K562 (cell line): Measurements from ENCODE around the gene KIF18B. TPM values are rescaled to one million over a fixed set of nuclear protein-coding genes. Genes with fewer than 3 reads are reported as not detected.

Experiments used
- ATAC-seq: fragments of 200-7000 bp; cut with Tn5 transposase; 3 replicates; pipeline ENCODE4 v1.9.1; 2020; ENCODE audit warnings: moderate library complexity
- BruUV-seq: library from RNA; stranded (reverse); fragments of 400-500 nt; replicated peaks from 2 replicates; lab custom pipeline; 2021; lab: Mats Ljungman, UMichigan
- CTCF ChIA-PET: fragments of 300-600 bp; formaldehyde crosslinking; extraction: SDS; loops from one replicate; lab custom pipeline; 2021; ENCODE audit warnings: low intra/inter-chr PET ratio; lab: Yijun Ruan, JAX
- POLR2A ChIA-PET: fragments of 300-600, 350-650 bp; sonication (Branson Sonifier 250); formaldehyde crosslinking; extraction: SDS; loops from one replicate; lab custom pipeline; 2021; ENCODE audit warnings: antibody characterized with exemption, inconsistent platforms; lab: Yijun Ruan, JAX
- DNase-seq, 4 experiments: peaks; one replicate each; pipeline versions ENCODE4 v3.0.0 to v3.0.0-alpha.2; 2011 to 2018; ENCODE audit warnings: low spot score in 3 of 4, mixed read lengths in 3 of 4; ENCODE audit errors: extremely low read depth in 1 of 4
- FAIRE-seq: peaks from 2 replicates; lab custom pipeline; 2011; peaks lifted over from hg19 to GRCh38; lab: Jason Lieb, UNC
- H2AFZ ChIP-seq: 2 replicates; pipeline ENCODE4 v1.6.0; 2011; ENCODE audit warnings: low read depth, low read length, control low read depth, inconsistent platforms
- H3K27ac ChIP-seq: fragments of 200-600 bp; 3 replicates; pipeline ENCODE4 v1.8.0; 2011; ENCODE audit warnings: low read depth, mild to moderate bottlenecking, control low read depth, inconsistent platforms, low read length, moderate library complexity, mixed read lengths; ENCODE audit errors: extremely low read depth
- H3K27me3 ChIP-seq, 2 experiments: fragments of 300-600 bp in 1 of 2; 2 replicates in 1 of 2; 3 replicates in 1 of 2; pipeline versions ENCODE4 v1.6.0 to v1.8.0; 2011; ENCODE audit warnings: inconsistent platforms in 2 of 2, low read length in 2 of 2, mild to moderate bottlenecking in 1 of 2, mixed read lengths in 1 of 2, moderate library complexity in 1 of 2; ENCODE audit not compliant: control insufficient read depth in 2 of 2, insufficient read depth in 2 of 2
- H3K36me3 ChIP-seq: fragments of 300-600 bp; 3 replicates; pipeline ENCODE4 v1.8.0; 2011; ENCODE audit warnings: mild to moderate bottlenecking, low read length, inconsistent platforms; ENCODE audit not compliant: control insufficient read depth, insufficient read depth
- H3K4me1 ChIP-seq, 2 experiments: fragments of 200-600 bp in 1 of 2; replicated peaks in 1 of 2; 2 replicates in 1 of 2; 3 replicates in 1 of 2; pipeline versions ENCODE4 v1.5.1 to v1.8.0; 2011; ENCODE audit warnings: inconsistent platforms in 2 of 2, low read length in 2 of 2, mild to moderate bottlenecking in 1 of 2, mixed read lengths in 1 of 2, moderate library complexity in 1 of 2; ENCODE audit not compliant: control insufficient read depth in 2 of 2, insufficient read depth in 2 of 2
- H3K4me2 ChIP-seq: 2 replicates; pipeline ENCODE4 v1.6.1; 2011; ENCODE audit warnings: low read length, control low read depth, inconsistent platforms, mixed read lengths; ENCODE audit not compliant: insufficient read depth
- H3K4me3 ChIP-seq: fragments of 200-600 bp; sonication (generic), shearing (Covaris generic); 2 replicates; pipeline ENCODE4 v1.5.1; 2016; ENCODE audit warnings: control low read depth, inconsistent platforms
- H3K79me2 ChIP-seq: fragments of 200-600 bp; 3 replicates; pipeline ENCODE4 v1.8.0; 2011; ENCODE audit warnings: low read length, inconsistent platforms; ENCODE audit not compliant: control insufficient read depth, insufficient read depth
- H3K9ac ChIP-seq, 2 experiments: 2 replicates each; pipeline versions ENCODE4 v1.6.0 to v1.6.1; 2011; ENCODE audit warnings: low read depth in 2 of 2, low read length in 2 of 2, control low read depth in 1 of 2, inconsistent platforms in 1 of 2, mild to moderate bottlenecking in 1 of 2, mixed read lengths in 1 of 2; ENCODE audit not compliant: insufficient read depth in 1 of 2
- H3K9me1 ChIP-seq: one replicate; pipeline ENCODE4 v1.6.0; 2011; ENCODE audit warnings: inconsistent platforms, mild to moderate bottlenecking, low read length, moderate library complexity; ENCODE audit not compliant: control insufficient read depth, insufficient read depth
- H3K9me3 ChIP-seq: replicated peaks from 2 replicates; pipeline ENCODE4 v1.5.1; 2011; ENCODE audit warnings: low read depth, low read length, inconsistent platforms; ENCODE audit not compliant: control insufficient read depth, insufficient read depth
- H4K20me1 ChIP-seq: replicated peaks from 2 replicates; pipeline ENCODE4 v1.6.1; 2011; ENCODE audit warnings: low read length, inconsistent platforms, mixed read lengths; ENCODE audit not compliant: control insufficient read depth, insufficient read depth
- EGR1 ChIP-seq: fragments of 450-650 bp; conservative IDR thresholded peaks from 2 replicates; pipeline ENCODE4 v1.6.1; 2017; ENCODE audit warnings: mild to moderate bottlenecking
- HSF4 ChIP-seq: fragments of 250-450 bp; sonication (Bioruptor Pico); IDR thresholded peaks from 2 replicates; pipeline ENCODE4 v2.1.2; 2022; ENCODE audit warnings: mild to moderate bottlenecking, moderate library complexity, borderline replicate concordance
- NEUROD1 ChIP-seq: fragments of 150-350 bp; IDR thresholded peaks from 2 replicates; pipeline ENCODE4 v1.6.1; 2014; ENCODE audit warnings: borderline replicate concordance, low read length, low read depth; ENCODE audit not compliant: partially characterized antibody
- PML ChIP-seq: IDR thresholded peaks from 2 replicates; pipeline ENCODE4 v1.6.1; 2012; ENCODE audit warnings: low read length, inconsistent platforms
- ZNF316 ChIP-seq: fragments of 450-650 bp; IDR thresholded peaks from 2 replicates; pipeline ENCODE4 v1.6.1; 2016
- WGBS: fragments of 100-300 bp; shearing (Covaris generic); methylation state at CpG from one replicate; pipeline ENCODE4 v1.1.6; 2016; ENCODE audit warnings: low coverage, mixed read lengths; ENCODE audit not compliant: insufficient coverage; ENCODE audit errors: missing lambda C conversion rate; 5-methylcytosine and 5-hydroxymethylcytosine counted together
- in situ Hi-C: fragments of 300-500 bp; cut with MboI; formaldehyde crosslinking; loops from 4 replicates; pipeline ENCODE4 v1.15.0; 2018; ENCODE audit warnings: inconsistent platforms, mixed read lengths
- intact Hi-C: fragments of 100-400 bp; cut with micrococcal nuclease; formaldehyde crosslinking; loops from 2 replicates; pipeline ENCODE4 v1.14.2; 2022
- polyA plus RNA-seq, 8 experiments: library from polyadenylated mRNA; depleted of rRNA in 4 of 8; stranded (reverse) in 5 of 8; unstranded in 3 of 8; fragments of >200 nt; fragmentation: Nextera tagmentation in 2 of 8; fragmentation: Illumina TruSeq in 1 of 8; extraction: Ambion mirVana in 2 of 8; extraction: Trizol in 1 of 8; gene quantifications; 2 replicates each; pipeline versions ENCODE4 v1.2.1 to v1.2.3, GENCODE V29; 2011 to 2014; ENCODE audit warnings: inconsistent platforms in 1 of 8, missing spikeins in 1 of 8
- total RNA-seq, 7 experiments: library from RNA; depleted of rRNA in 6 of 7; stranded (reverse); fragments of >200 nt in 6 of 7; fragmentation: Illumina TruSeq in 2 of 7; extraction: Trizol in 2 of 7; gene quantifications; 2 replicates each; pipeline versions ENCODE4 v1.2.1 to v1.2.3, GENCODE V29; 2011 to 2021; ENCODE audit warnings: low replicate concordance in 1 of 7
- TF ChIP-seq, protein P1 (sequence below): fragments of 250-450 bp; sonication (Bioruptor Pico); IDR thresholded peaks from 2 replicates; pipeline ENCODE4 v1.5.0; 2020; ENCODE audit warnings: mild to moderate bottlenecking
- TF ChIP-seq, protein P2 (sequence below): fragments of 250-450 bp; sonication (Bioruptor Pico); IDR thresholded peaks from 2 replicates; pipeline ENCODE4 v1.8.0; 2021; ENCODE audit warnings: mild to moderate bottlenecking, moderate library complexity

Gene KIF18B
- total and polyA plus RNA-seq, 9 of the 15 experiments (the other 6 are each of a cell fraction or from before 2014, with no cell fraction given): 2.0 to 42.8 (median 13.2) TPM

DNA sequence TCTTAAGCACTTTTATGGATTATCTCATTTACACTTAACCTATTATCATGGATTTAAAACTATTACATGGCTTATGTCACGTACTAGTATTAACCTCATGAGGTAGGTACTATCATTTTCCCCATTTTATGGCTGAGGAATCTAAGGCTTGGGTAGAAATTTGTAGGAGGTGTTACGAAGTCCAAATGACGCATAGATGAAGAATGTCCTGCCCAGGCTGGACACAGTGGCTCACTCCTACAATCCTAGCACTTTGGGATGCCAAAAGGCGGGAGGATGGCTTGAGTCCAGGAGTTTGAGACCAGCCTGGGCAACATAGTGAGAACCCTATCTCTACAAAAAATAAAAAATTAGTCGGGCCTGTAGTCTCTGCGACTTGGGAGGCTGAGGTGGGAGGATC lies 25.4 kb upstream of the KIF18B start (continued):
- TF ChIP-seq, protein P1, sequence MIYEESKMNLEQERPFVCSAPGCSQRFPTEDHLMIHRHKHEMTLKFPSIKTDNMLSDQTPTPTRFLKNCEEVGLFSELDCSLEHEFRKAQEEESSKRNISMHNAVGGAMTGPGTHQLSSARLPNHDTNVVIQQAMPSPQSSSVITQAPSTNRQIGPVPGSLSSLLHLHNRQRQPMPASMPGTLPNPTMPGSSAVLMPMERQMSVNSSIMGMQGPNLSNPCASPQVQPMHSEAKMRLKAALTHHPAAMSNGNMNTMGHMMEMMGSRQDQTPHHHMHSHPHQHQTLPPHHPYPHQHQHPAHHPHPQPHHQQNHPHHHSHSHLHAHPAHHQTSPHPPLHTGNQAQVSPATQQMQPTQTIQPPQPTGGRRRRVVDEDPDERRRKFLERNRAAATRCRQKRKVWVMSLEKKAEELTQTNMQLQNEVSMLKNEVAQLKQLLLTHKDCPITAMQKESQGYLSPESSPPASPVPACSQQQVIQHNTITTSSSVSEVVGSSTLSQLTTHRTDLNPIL: no peak
- no peak for TF ChIP-seq ZNF316

DNA sequence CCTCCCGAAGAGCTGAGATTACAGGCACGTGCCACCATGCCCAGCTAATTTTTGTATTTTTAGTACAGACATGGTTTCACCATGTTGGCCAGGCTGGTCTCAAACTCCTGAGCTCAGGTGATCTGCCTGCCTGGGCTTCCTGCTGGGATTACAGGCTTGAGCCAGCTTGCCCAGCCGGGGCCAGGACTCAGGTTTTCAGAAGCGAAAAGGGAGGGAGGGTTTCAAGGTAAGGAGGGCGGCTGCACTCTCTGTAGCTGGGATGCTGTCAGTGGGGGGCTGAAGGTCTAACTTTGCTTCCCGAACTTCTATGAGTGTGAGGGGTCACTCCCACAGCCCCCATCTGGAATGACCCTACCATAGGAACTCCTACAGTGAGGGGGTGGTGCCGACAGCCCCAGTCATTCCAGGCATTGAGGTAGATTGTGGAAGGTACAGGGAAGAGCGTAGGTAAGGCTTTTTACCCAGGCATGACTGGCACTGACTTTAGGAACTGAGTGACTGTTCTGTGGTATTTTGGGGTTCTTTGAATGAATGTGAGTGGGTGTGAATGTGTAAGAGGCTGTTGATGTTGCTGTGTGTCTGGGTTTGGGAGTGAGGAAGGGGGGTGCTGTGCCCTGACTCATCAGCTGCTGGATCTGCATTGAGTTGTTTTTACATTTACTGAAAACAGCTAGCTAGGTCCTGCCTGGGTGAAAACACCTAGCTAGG lies 24.4 kb upstream of the KIF18B start:
- Histone ChIP-seq H3K27me3 (peaks cover 39 to 65% of the 10 kb centered on the region in 2 experiments), H3K9ac (no peak overlapping the region), H3K27ac (no peak overlapping the region), H2AFZ (no peak overlapping the region), H3K79me2 (no peaks in the 10 kb centered on the region), H3K4me1 (peaks cover 7 to 33% of the 10 kb centered on the region in 2 experiments; a peak in 4 of 5 replicates), H3K36me3 (no peaks in the 10 kb centered on the region), H4K20me1 (peaks cover 5% of the 10 kb centered on the region), H3K9me3 (no peaks in the 10 kb centered on the region), H3K4me3 (no peak overlapping the region), H3K4me2 (no peak overlapping the region), H3K9me1 (no peaks in the 10 kb centered on the region)
- no peak for TF ChIP-seq HSF4 (CRISPR knock-in tag)
- no peak for TF ChIP-seq PML
- TF ChIP-seq EGR1: peak; percentile 63
- TF ChIP-seq, protein P2, sequence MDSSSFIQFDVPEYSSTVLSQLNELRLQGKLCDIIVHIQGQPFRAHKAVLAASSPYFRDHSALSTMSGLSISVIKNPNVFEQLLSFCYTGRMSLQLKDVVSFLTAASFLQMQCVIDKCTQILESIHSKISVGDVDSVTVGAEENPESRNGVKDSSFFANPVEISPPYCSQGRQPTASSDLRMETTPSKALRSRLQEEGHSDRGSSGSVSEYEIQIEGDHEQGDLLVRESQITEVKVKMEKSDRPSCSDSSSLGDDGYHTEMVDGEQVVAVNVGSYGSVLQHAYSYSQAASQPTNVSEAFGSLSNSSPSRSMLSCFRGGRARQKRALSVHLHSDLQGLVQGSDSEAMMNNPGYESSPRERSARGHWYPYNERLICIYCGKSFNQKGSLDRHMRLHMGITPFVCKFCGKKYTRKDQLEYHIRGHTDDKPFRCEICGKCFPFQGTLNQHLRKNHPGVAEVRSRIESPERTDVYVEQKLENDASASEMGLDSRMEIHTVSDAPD (CRISPR knock-in tag): no peak
- no peak for TF ChIP-seq NEUROD1
- no TSS peak for BruUV-seq
- in situ Hi-C loops: no loop called here
- ChIA-PET POLR2A (interaction anchor here (1.1 to 1.6 kb wide), 2 partner anchors 9 to 17 kb away, joined by 6 to 7 read pairs; no protein-coding TSS in a partner anchor), CTCF (no interaction called here)
- ATAC-seq (no peak), DNase-seq (no peak), FAIRE-seq (no peak)
- 14% methylated on average over 8 of the region's 8 CpGs for WGBS
- intact Hi-C loops: no loop called here
